ENCODE results near the gene ATP11B.

DNA sequence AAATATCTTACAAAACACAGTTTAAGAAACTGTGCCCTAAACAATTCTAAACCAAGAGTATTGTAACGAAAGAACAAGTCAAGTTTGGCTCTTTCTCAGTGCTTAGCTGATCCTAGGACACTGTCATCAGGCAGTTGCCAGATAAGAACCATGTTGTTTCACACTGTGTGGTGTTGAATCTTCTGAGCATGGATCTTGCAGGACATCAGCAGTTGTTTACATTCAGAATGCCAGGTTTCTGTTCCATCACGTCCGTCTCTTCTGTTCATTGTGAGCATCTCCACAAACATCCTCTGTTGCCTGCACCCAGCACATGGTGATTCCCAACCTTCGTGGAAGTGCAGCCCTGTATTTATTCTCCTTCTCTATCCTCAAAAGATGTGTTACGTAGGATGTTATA is 119.2 kb downstream of the ATP11B start:
- TF ChIP-seq CTCF (IDR thresholded peaks at IDR 0.05; ENCODE audit: poor library complexity) (no peak), EZH2phosphoT487 (IDR thresholded peaks at IDR 0.05; ENCODE audit: low read depth, severe bottlenecking, unreplicated experiment) (no peak), EZH2 (IDR thresholded peaks at IDR 0.05; ENCODE audit: borderline replicate concordance) (no peak)

All from hepatocyte (in vitro differentiated cells).